K562 (cell line): Measurements from ENCODE around the gene STMN3. TPM values are rescaled to one million over a fixed set of nuclear protein-coding genes. Genes with fewer than 3 reads are reported as not detected.

ENCODE experiments used
- GABPB1 ChIP-seq: sonication (generic); formaldehyde crosslinking; IDR thresholded peaks from 2 replicates; pipeline ENCODE4 v1.8.0; 2022; ENCODE audit warnings: mild to moderate bottlenecking, missing genetic modification reagents
- HCFC1 ChIP-seq: IDR thresholded peaks from 2 replicates; pipeline ENCODE4 v1.6.1; 2012; ENCODE audit warnings: low read depth, low read length, improper control_type of control experiment
- SNIP1 ChIP-seq: fragments of 450-650 bp; IDR thresholded peaks from 2 replicates; pipeline ENCODE4 v1.7.1; 2017; ENCODE audit warnings: low read depth, mild to moderate bottlenecking
- SUPT5H ChIP-seq: fragments of 450-650 bp; IDR thresholded peaks from 2 replicates; pipeline ENCODE4 v1.6.1; 2016
- TEAD1 ChIP-seq, 2 experiments: fragments of 450-650 bp in 1 of 2; sonication (generic) in 1 of 2; formaldehyde crosslinking; IDR thresholded peaks; 2 replicates each; pipeline versions ENCODE4 v1.4.0 to v1.8.0; 2020 to 2022; ENCODE audit warnings: mild to moderate bottlenecking in 2 of 2, missing genetic modification reagents in 1 of 2
- TEAD2 ChIP-seq: fragments of 450-650 bp; IDR thresholded peaks from 2 replicates; pipeline ENCODE4 v1.6.1; 2016; ENCODE audit warnings: missing genetic modification characterization, control low read depth, missing compliant biosample characterization
- TOE1 ChIP-seq, 2 experiments: fragments of 450-650 bp in 1 of 2; sonication (generic) in 1 of 2; formaldehyde crosslinking in 1 of 2; IDR thresholded peaks; 2 replicates each; pipeline versions ENCODE4 v1.7.1 to v1.8.0; 2016 to 2022; ENCODE audit warnings: borderline replicate concordance in 2 of 2, mild to moderate bottlenecking in 2 of 2, antibody characterized with exemption in 1 of 2, inconsistent platforms in 1 of 2, low read depth in 1 of 2, missing genetic modification reagents in 1 of 2, moderate library complexity in 1 of 2
- polyA plus RNA-seq, 8 experiments: library from polyadenylated mRNA; depleted of rRNA in 4 of 8; stranded (reverse) in 5 of 8; unstranded in 3 of 8; fragments of >200 nt; fragmentation: Nextera tagmentation in 2 of 8; fragmentation: Illumina TruSeq in 1 of 8; extraction: Ambion mirVana in 2 of 8; extraction: Trizol in 1 of 8; gene quantifications; 2 replicates each; pipeline versions ENCODE4 v1.2.1 to v1.2.3, GENCODE V29; 2011 to 2014; ENCODE audit warnings: inconsistent platforms in 1 of 8, missing spikeins in 1 of 8
- total RNA-seq, 7 experiments: library from RNA; depleted of rRNA in 6 of 7; stranded (reverse); fragments of >200 nt in 6 of 7; fragmentation: Illumina TruSeq in 2 of 7; extraction: Trizol in 2 of 7; gene quantifications; 2 replicates each; pipeline versions ENCODE4 v1.2.1 to v1.2.3, GENCODE V29; 2011 to 2021; ENCODE audit warnings: low replicate concordance in 1 of 7
- TF ChIP-seq, protein P1 (sequence below): fragments of 250-450 bp; sonication (Bioruptor Pico); IDR thresholded peaks from 2 replicates; pipeline ENCODE4 v1.8.0; 2021; ENCODE audit warnings: moderate library complexity, mild to moderate bottlenecking, inconsistent platforms
- TF ChIP-seq, protein P2 (sequence below): sonication (generic); formaldehyde crosslinking; IDR thresholded peaks from 2 replicates; pipeline ENCODE4 v1.9.0; 2022; ENCODE audit warnings: mild to moderate bottlenecking, missing genetic modification reagents
- TF ChIP-seq, protein P3 (sequence below): fragments of 200-800 bp; sonication (Bioruptor generic); IDR thresholded peaks from 2 replicates; pipeline ENCODE4 v1.6.1; 2016; ENCODE audit warnings: missing genetic modification characterization, missing compliant biosample characterization
- TF ChIP-seq, protein P4 (sequence below): sonication (generic); formaldehyde crosslinking; IDR thresholded peaks from 2 replicates; pipeline ENCODE4 v1.8.0; 2022; ENCODE audit warnings: mild to moderate bottlenecking, missing genetic modification reagents
- TF ChIP-seq, protein P5 (sequence below): sonication (generic); formaldehyde crosslinking; IDR thresholded peaks from 2 replicates; pipeline ENCODE4 v1.9.0; 2022; ENCODE audit warnings: mild to moderate bottlenecking, missing genetic modification reagents

Gene STMN3
- total and polyA plus RNA-seq, 9 of the 15 experiments (the other 6 are each of a cell fraction or from before 2014, with no cell fraction given) = 0.70 to 65.6 (median 29.4) TPM

DNA sequence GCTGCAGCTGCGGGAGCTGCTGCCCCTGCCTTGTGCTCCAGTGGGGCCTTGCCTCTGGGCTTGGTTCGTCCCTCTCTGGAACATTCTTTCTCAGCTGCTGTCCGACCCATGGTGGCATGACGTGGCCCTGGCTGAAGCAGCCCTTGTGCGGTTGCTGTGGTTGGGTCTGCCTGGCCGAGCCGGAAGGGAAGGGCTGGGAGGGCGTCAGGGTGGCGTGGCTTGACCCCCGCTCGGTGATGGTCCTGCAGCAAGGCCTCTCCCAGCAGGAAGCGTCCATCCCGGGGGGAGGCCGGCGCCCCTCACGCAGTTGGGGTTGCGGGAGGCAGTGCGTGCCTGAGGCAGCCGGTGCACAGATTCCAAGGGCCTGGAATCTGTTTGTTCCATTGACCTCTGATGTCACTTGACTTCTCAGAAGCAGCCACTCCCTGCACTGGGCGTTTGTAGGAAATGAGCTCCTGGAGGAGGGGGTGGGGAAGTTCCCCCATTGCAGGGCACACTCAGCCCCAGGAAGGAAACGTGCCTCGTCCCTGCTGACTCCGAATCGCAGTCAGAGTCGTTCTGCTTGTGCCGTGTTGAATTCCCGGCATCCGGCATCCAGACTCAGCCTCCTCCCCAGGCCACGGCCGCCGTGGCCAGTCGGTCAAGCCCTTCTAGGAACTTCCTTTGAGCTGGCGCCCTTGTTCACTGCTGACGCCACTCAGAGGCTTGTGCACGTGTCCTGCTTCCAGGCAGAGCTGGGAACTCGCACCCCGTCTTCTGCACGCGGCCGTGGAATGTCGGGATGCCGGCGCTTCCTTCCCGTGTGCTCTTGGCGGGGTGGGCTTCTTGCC is 33.5 kb upstream of the STMN3 start (continued):
- TF ChIP-seq, protein P1, sequence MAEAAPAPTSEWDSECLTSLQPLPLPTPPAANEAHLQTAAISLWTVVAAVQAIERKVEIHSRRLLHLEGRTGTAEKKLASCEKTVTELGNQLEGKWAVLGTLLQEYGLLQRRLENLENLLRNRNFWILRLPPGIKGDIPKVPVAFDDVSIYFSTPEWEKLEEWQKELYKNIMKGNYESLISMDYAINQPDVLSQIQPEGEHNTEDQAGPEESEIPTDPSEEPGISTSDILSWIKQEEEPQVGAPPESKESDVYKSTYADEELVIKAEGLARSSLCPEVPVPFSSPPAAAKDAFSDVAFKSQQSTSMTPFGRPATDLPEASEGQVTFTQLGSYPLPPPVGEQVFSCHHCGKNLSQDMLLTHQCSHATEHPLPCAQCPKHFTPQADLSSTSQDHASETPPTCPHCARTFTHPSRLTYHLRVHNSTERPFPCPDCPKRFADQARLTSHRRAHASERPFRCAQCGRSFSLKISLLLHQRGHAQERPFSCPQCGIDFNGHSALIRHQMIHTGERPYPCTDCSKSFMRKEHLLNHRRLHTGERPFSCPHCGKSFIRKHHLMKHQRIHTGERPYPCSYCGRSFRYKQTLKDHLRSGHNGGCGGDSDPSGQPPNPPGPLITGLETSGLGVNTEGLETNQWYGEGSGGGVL (CRISPR knock-in tag) = no peak
- TF ChIP-seq, protein P2, sequence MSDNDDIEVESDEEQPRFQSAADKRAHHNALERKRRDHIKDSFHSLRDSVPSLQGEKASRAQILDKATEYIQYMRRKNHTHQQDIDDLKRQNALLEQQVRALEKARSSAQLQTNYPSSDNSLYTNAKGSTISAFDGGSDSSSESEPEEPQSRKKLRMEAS (CRISPR knock-in tag) = peak; percentile 61
- TF ChIP-seq HCFC1 = no peak
- no peak for TF ChIP-seq TEAD2
- TF ChIP-seq SUPT5H = no peak
- no peak for TF ChIP-seq TEAD1 (CRISPR knock-in tag; IDR thresholded peaks at IDR 0.05)
- no peak for TF ChIP-seq TOE1 (IDR thresholded peaks at IDR 0.05; ENCODE audit: borderline replicate concordance)
- TF ChIP-seq TOE1 (CRISPR knock-in tag; IDR thresholded peaks at IDR 0.05; ENCODE audit: borderline replicate concordance, low read depth) = no peak
- peak; percentile 26; the same call in 1 of the 2 replicates for TF ChIP-seq GABPB1 (CRISPR knock-in tag)
- TF ChIP-seq, protein P3, sequence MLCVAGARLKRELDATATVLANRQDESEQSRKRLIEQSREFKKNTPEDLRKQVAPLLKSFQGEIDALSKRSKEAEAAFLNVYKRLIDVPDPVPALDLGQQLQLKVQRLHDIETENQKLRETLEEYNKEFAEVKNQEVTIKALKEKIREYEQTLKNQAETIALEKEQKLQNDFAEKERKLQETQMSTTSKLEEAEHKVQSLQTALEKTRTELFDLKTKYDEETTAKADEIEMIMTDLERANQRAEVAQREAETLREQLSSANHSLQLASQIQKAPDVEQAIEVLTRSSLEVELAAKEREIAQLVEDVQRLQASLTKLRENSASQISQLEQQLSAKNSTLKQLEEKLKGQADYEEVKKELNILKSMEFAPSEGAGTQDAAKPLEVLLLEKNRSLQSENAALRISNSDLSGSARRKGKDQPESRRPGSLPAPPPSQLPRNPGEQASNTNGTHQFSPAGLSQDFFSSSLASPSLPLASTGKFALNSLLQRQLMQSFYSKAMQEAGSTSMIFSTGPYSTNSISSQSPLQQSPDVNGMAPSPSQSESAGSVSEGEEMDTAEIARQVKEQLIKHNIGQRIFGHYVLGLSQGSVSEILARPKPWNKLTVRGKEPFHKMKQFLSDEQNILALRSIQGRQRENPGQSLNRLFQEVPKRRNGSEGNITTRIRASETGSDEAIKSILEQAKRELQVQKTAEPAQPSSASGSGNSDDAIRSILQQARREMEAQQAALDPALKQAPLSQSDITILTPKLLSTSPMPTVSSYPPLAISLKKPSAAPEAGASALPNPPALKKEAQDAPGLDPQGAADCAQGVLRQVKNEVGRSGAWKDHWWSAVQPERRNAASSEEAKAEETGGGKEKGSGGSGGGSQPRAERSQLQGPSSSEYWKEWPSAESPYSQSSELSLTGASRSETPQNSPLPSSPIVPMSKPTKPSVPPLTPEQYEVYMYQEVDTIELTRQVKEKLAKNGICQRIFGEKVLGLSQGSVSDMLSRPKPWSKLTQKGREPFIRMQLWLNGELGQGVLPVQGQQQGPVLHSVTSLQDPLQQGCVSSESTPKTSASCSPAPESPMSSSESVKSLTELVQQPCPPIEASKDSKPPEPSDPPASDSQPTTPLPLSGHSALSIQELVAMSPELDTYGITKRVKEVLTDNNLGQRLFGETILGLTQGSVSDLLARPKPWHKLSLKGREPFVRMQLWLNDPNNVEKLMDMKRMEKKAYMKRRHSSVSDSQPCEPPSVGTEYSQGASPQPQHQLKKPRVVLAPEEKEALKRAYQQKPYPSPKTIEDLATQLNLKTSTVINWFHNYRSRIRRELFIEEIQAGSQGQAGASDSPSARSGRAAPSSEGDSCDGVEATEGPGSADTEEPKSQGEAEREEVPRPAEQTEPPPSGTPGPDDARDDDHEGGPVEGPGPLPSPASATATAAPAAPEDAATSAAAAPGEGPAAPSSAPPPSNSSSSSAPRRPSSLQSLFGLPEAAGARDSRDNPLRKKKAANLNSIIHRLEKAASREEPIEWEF (CRISPR knock-in tag) = no peak
- TF ChIP-seq, protein P4, sequence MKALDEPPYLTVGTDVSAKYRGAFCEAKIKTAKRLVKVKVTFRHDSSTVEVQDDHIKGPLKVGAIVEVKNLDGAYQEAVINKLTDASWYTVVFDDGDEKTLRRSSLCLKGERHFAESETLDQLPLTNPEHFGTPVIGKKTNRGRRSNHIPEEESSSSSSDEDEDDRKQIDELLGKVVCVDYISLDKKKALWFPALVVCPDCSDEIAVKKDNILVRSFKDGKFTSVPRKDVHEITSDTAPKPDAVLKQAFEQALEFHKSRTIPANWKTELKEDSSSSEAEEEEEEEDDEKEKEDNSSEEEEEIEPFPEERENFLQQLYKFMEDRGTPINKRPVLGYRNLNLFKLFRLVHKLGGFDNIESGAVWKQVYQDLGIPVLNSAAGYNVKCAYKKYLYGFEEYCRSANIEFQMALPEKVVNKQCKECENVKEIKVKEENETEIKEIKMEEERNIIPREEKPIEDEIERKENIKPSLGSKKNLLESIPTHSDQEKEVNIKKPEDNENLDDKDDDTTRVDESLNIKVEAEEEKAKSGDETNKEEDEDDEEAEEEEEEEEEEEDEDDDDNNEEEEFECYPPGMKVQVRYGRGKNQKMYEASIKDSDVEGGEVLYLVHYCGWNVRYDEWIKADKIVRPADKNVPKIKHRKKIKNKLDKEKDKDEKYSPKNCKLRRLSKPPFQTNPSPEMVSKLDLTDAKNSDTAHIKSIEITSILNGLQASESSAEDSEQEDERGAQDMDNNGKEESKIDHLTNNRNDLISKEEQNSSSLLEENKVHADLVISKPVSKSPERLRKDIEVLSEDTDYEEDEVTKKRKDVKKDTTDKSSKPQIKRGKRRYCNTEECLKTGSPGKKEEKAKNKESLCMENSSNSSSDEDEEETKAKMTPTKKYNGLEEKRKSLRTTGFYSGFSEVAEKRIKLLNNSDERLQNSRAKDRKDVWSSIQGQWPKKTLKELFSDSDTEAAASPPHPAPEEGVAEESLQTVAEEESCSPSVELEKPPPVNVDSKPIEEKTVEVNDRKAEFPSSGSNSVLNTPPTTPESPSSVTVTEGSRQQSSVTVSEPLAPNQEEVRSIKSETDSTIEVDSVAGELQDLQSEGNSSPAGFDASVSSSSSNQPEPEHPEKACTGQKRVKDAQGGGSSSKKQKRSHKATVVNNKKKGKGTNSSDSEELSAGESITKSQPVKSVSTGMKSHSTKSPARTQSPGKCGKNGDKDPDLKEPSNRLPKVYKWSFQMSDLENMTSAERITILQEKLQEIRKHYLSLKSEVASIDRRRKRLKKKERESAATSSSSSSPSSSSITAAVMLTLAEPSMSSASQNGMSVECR (CRISPR knock-in tag) = no peak
- no peak for TF ChIP-seq SNIP1
- TF ChIP-seq, protein P5, sequence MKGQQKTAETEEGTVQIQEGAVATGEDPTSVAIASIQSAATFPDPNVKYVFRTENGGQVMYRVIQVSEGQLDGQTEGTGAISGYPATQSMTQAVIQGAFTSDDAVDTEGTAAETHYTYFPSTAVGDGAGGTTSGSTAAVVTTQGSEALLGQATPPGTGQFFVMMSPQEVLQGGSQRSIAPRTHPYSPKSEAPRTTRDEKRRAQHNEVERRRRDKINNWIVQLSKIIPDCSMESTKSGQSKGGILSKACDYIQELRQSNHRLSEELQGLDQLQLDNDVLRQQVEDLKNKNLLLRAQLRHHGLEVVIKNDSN (CRISPR knock-in tag) = peak; percentile 22; the same call in 1 of the 2 replicates
